Sigmoid colon (tissue), 4 donors: Measurements from ENCODE around the gene LHPP.

Experiments
- CTCF ChIP-seq, 4 experiments: fragments of 450-650 bp in 3 of 4; fragments of 200-600 bp in 1 of 4; IDR thresholded peaks; one replicate each; pipeline ENCODE4 v1.5.1; 2016 to 2019; ENCODE audit warnings: antibody characterized with exemption in 4 of 4, mild to moderate bottlenecking in 3 of 4, moderate library complexity in 2 of 4
- POLR2A ChIP-seq, 2 donors: fragments of 450-650 bp; IDR thresholded peaks; one replicate each; pipeline ENCODE4 v1.6.1; 2016; ENCODE audit warnings: antibody characterized with exemption in 2 of 2, mild to moderate bottlenecking in 2 of 2, moderate library complexity in 2 of 2
- POLR2AphosphoS5 ChIP-seq, 4 donors: sonication (generic); formaldehyde crosslinking; IDR thresholded peaks; one replicate each; pipeline ENCODE4 v1.6.1; 2017; ENCODE audit warnings: antibody characterized with exemption in 4 of 4

DNA sequence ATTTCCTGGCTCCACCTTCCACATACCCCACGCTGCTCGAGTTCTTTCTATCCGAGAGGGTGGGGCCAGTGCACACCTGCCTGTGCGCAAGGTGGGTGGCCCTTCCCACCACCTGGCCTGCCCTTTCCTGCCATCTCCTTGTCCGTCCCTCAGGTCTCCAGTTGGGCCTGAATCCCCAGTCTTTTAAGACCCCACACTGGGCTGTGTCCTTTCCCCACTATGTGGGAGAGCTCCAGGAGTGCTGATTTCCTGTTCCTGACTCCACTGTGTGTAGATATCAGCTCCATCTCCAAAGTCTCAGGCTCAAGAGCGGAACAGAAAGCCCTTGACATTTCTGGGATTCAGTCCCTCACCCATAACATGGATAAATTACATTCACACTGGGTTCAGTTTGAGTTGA lies 20.1 kb downstream of the LHPP start:
- TF ChIP-seq CTCF (IDR thresholded peaks at IDR 0.05) = no peak
- no peak for TF ChIP-seq POLR2AphosphoS5 (IDR thresholded peaks at IDR 0.05)
- TF ChIP-seq POLR2A (IDR thresholded peaks at IDR 0.05) = no peak
